Measurements from ENCODE around the gene CCT6A.
A peak's percentile ranks its signal among the peaks of the same experiment; 100 is the strongest.
"Not testable (repeated sequence)": the region's sequence is repeated elsewhere in the genome, so short reads cannot be mapped to it uniquely, and the experiment has no call there.

CCT6A gene

DNA sequence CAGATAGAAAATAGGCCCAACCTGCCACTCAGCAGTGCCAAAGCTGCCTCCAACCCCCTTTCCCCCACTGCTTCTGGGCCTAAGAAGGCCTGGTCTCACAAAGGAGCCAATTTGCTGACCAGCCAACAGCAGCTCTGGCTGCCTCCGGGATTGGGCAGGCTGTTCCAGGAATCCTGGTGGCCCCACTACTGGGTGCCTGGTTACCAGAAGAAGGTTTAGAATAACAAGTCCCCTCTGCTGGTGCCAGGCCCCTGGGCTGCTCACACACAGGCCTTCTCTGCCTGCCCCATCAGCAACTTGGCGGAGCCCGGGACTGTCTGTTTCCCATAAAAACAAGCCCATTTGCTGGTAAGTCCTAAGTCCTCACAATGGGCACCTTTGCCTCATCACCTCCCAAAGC lies 40.0 kb downstream of the CCT6A start:
- no peaks in the 10 kb centered on the region for H3K27me3 ChIP-seq (replicated peaks; ENCODE audit: insufficient read depth, low read length)
- no peaks in the 10 kb centered on the region for H3K79me2 ChIP-seq (ENCODE audit: low read length)
- H3K9me3 ChIP-seq (replicated peaks; ENCODE audit: insufficient read depth, low read length), result no peaks in the 10 kb centered on the region
- no peak overlapping the region for H3K27ac ChIP-seq (ENCODE audit: low read length)
- no peaks in the 10 kb centered on the region for H3F3A ChIP-seq (ENCODE audit: insufficient read depth, low read length)
- no peak overlapping the region for H3K4me2 ChIP-seq (ENCODE audit: low read depth, low read length)
- no peak overlapping the region for H3K4me3 ChIP-seq (ENCODE audit: low read length)
- TF ChIP-seq EZH2phosphoT487 (IDR thresholded peaks at IDR 0.05; ENCODE audit: low read length) (no peak), EZH2 (optimal IDR thresholded peaks at IDR 0.05; ENCODE audit: low read depth, low read length) (no peak)
- TF ChIP-seq, protein P1, sequence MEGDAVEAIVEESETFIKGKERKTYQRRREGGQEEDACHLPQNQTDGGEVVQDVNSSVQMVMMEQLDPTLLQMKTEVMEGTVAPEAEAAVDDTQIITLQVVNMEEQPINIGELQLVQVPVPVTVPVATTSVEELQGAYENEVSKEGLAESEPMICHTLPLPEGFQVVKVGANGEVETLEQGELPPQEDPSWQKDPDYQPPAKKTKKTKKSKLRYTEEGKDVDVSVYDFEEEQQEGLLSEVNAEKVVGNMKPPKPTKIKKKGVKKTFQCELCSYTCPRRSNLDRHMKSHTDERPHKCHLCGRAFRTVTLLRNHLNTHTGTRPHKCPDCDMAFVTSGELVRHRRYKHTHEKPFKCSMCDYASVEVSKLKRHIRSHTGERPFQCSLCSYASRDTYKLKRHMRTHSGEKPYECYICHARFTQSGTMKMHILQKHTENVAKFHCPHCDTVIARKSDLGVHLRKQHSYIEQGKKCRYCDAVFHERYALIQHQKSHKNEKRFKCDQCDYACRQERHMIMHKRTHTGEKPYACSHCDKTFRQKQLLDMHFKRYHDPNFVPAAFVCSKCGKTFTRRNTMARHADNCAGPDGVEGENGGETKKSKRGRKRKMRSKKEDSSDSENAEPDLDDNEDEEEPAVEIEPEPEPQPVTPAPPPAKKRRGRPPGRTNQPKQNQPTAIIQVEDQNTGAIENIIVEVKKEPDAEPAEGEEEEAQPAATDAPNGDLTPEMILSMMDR (IDR thresholded peaks at IDR 0.05; ENCODE audit: low read length), result no peak
- H3K36me3 ChIP-seq (replicated peaks; ENCODE audit: insufficient read depth, low read length), result no peaks in the 10 kb centered on the region
- H2AFZ ChIP-seq (ENCODE audit: low read length), result no peak overlapping the region
- no peak overlapping the region for H3K9ac ChIP-seq (ENCODE audit: low read length)
- H4K20me1 ChIP-seq (ENCODE audit: insufficient read depth, low read length), result no peaks in the 10 kb centered on the region
- no peak for DNase-seq
- H3K9me2 ChIP-seq (replicated peaks; ENCODE audit: insufficient read depth, low read length), result no peaks in the 10 kb centered on the region
- no peaks in the 10 kb centered on the region for H3K4me1 ChIP-seq (ENCODE audit: low read length)

DNA sequence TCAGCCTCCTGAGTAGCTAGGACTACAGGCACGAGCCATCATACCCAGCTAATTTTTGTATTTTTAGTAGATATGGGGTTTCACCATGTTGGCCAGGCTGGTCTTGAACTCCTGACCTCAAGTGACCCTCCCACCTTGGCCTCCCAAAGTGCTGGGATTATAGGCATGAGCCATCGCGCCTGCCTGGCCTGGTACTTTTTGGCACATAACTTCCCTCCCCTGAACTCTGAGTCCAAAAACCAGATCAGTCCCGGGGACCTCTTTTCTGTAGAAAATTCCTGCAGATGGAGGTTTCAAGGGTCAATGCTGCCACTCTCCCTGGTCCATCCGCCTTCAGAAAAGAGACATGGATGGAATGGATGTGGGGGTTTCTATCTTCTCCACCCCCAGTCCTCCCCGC lies 40.8 kb downstream of the CCT6A start:
- not testable (repeated sequence) for H3K9me2 ChIP-seq (replicated peaks; ENCODE audit: insufficient read depth, low read length); H3F3A ChIP-seq (ENCODE audit: insufficient read depth, low read length); H3K27me3 ChIP-seq (replicated peaks; ENCODE audit: insufficient read depth, low read length); H3K4me3 ChIP-seq (ENCODE audit: low read length); H2AFZ ChIP-seq (ENCODE audit: low read length); H3K36me3 ChIP-seq (replicated peaks; ENCODE audit: insufficient read depth, low read length); H3K4me1 ChIP-seq (ENCODE audit: low read length); H3K4me2 ChIP-seq (ENCODE audit: low read depth, low read length); H3K9ac ChIP-seq (ENCODE audit: low read length); H3K9me3 ChIP-seq (replicated peaks; ENCODE audit: insufficient read depth, low read length); H4K20me1 ChIP-seq (ENCODE audit: insufficient read depth, low read length); H3K79me2 ChIP-seq (ENCODE audit: low read length); DNase-seq; H3K27ac ChIP-seq (ENCODE audit: low read length)

DNA sequence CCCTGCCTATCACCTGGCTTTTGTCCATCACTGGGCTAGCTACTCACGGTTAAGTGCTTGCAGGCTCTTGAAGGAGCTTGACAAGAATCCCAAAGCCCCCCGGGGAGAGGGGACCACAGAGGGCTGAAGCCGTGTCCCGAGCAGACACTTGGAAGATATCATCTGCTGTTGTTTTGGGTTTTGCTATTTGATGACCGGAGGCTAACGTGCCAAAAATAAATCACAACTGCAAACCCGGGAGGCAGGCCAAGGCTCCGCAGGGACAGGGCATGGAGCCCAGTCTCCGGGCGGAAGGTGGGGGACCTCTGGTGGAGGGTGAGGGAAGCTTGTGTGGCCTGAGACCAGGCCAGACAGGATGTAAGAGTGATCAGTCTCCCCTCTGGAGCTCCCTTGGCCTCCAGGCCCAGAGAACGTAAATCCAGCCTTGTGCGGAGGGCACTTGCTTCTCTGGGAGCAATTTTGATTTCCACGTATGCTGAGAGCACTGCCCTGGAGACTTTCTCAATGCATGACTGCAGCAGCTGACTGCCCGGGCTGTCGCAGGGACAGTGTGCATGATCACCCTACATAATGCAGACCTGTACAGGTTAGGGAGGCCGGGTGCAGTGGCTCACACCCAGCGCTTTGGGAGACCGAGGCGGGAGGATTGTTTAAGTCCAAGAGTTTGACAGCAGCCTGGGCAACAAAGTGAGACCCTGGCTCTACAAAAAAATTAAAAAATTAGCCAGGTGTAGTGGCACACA lies 41.4 kb downstream of the CCT6A start, which contains the start of gene PHKG1:
PHKG1 (minus strand) TSS at position 164 of the 743 bp plus-strand sequence. CDS start 4,011 bp downstream, outside the sequence.
- H3K27me3 ChIP-seq (replicated peaks; ENCODE audit: insufficient read depth, low read length), result no peaks in the 10 kb centered on the region
- H3K4me3 ChIP-seq (ENCODE audit: low read length), result no peak within 1 kb of the TSS
- H3F3A ChIP-seq (ENCODE audit: insufficient read depth, low read length), result peaks cover 1% of the 10 kb centered on the region
- H4K20me1 ChIP-seq (ENCODE audit: insufficient read depth, low read length), result no peaks in the 10 kb centered on the region
- H2AFZ ChIP-seq (ENCODE audit: low read length), result no peak within 1 kb of the TSS
- no peaks in the 10 kb centered on the region for H3K9me3 ChIP-seq (replicated peaks; ENCODE audit: insufficient read depth, low read length)
- H3K4me2 ChIP-seq (ENCODE audit: low read depth, low read length), result no peak within 1 kb of the TSS
- no peak within 1 kb of the TSS for H3K9ac ChIP-seq (ENCODE audit: low read length)
- H3K9me2 ChIP-seq (replicated peaks; ENCODE audit: insufficient read depth, low read length), result no peaks in the 10 kb centered on the region
- no peak for DNase-seq
- H3K79me2 ChIP-seq (ENCODE audit: low read length), result no peaks in the 10 kb centered on the region
- no peaks in the 10 kb centered on the region; the same call in 1 of the 2 replicates for H3K4me1 ChIP-seq (ENCODE audit: low read length)
- H3K36me3 ChIP-seq (replicated peaks; ENCODE audit: insufficient read depth, low read length), result no peaks in the 10 kb centered on the region
- H3K27ac ChIP-seq (ENCODE audit: low read length), result no peak within 1 kb of the TSS
- TF ChIP-seq EZH2phosphoT487 (IDR thresholded peaks at IDR 0.05; ENCODE audit: low read length), result no peak
- no peak for TF ChIP-seq EZH2 (optimal IDR thresholded peaks at IDR 0.05; ENCODE audit: low read depth, low read length)
- TF ChIP-seq, protein P1 (IDR thresholded peaks at IDR 0.05; ENCODE audit: low read length), result no peak

DNA sequence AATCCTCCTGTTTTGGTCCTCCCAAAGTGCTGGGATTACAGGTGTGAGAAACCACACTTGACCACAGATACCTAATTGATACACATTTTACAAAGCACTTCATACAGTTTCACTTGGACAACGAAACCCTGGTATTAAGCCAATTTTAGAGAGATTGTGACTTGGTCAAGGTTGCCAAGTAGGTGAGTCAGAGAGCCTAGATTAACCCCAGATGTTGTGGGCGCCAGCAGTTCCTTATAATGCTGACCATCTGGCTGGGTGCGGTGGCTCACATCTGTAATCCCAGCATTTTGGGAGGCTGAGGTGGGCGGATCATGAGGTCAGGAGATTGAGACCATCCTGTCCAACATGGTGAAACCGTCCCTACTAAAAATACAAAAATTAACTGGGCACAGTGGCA lies 46.1 kb downstream of the CCT6A start:
- Histone ChIP-seq H3K27me3 (replicated peaks; ENCODE audit: insufficient read depth, low read length) (no peaks in the 10 kb centered on the region), H3K4me2 (ENCODE audit: low read depth, low read length) (no peak overlapping the region), H3K4me1 (ENCODE audit: low read length) (peaks cover 6% of the 10 kb centered on the region; the same call in 1 of the 2 replicates), H3K79me2 (ENCODE audit: low read length) (peaks cover 7% of the 10 kb centered on the region), H3K36me3 (replicated peaks; ENCODE audit: insufficient read depth, low read length) (peaks cover 11% of the 10 kb centered on the region), H3K27ac (ENCODE audit: low read length) (peak overlapping the region; percentile 57; the same call in 1 of the 2 replicates), H3K4me3 (ENCODE audit: low read length) (no peak overlapping the region), H3K9me2 (replicated peaks; ENCODE audit: insufficient read depth, low read length) (no peaks in the 10 kb centered on the region), H2AFZ (ENCODE audit: low read length) (no peak overlapping the region), H3F3A (ENCODE audit: insufficient read depth, low read length) (peaks cover 24% of the 10 kb centered on the region), H3K9ac (ENCODE audit: low read length) (no peak overlapping the region), H3K9me3 (replicated peaks; ENCODE audit: insufficient read depth, low read length) (no peaks in the 10 kb centered on the region), H4K20me1 (ENCODE audit: insufficient read depth, low read length) (no peaks in the 10 kb centered on the region)
- TF ChIP-seq EZH2 (optimal IDR thresholded peaks at IDR 0.05; ENCODE audit: low read depth, low read length) (no peak), EZH2phosphoT487 (IDR thresholded peaks at IDR 0.05; ENCODE audit: low read length) (no peak)
- TF ChIP-seq, protein P1 (IDR thresholded peaks at IDR 0.05; ENCODE audit: low read length), result no peak
- peak; percentile 71 for DNase-seq

DNA sequence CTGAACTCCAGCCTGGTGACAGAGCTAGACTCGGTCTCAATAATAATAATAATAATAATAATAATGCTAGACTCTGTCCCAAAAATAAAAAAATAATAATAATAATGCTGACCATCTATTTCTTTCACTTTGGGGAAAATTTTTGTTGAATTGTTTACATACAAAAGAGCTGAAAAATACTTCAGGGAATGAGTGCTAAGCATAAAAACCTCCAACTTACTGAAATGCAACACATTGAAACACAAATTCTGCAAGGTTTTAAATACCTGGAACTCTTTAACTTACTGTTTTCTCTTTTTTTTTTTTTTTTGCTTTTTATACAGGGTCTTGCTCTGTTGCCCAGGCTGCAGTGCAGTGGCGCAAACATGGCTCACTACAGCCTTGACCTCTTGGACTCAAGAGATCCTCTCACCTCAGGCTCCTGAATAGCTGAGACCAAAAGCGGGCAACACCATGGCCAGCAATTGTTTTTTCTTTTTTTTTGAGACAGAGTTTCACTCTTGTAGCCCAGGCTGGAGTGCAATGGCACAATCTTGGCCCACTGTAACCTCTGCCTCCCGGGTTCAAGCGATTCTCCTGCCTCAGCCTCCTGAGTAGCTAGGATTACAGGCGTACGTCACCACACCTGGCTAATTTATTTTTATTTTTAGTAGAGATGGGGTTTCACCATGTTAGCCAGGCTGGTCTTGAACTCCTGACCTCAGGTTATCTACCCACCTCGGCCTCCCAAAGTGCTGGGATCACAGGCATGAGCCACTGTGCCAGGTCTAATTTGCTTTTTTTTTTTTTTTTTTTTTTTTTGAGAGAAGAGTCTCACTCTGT lies 46.8 kb downstream of the CCT6A start:
- not testable (repeated sequence) for H3K9me2 ChIP-seq (replicated peaks; ENCODE audit: insufficient read depth, low read length); DNase-seq; H3K9ac ChIP-seq (ENCODE audit: low read length); H3K4me3 ChIP-seq (ENCODE audit: low read length); H3K4me1 ChIP-seq (ENCODE audit: low read length); H3K9me3 ChIP-seq (replicated peaks; ENCODE audit: insufficient read depth, low read length); H3K27me3 ChIP-seq (replicated peaks; ENCODE audit: insufficient read depth, low read length); H2AFZ ChIP-seq (ENCODE audit: low read length); H4K20me1 ChIP-seq (ENCODE audit: insufficient read depth, low read length)
- H3K4me2 ChIP-seq (ENCODE audit: low read depth, low read length), result peak overlapping the region; percentile 15; the same call in 1 of the 2 replicates
- H3F3A ChIP-seq (ENCODE audit: insufficient read depth, low read length), result peaks cover 28% of the 10 kb centered on the region
- H3K27ac ChIP-seq (ENCODE audit: low read length), result peak overlapping the region; percentile 57; the same call in 1 of the 2 replicates
- peaks cover 14% of the 10 kb centered on the region for H3K79me2 ChIP-seq (ENCODE audit: low read length)
- H3K36me3 ChIP-seq (replicated peaks; ENCODE audit: insufficient read depth, low read length), result peaks cover 17% of the 10 kb centered on the region

Data from MM.1S (cell line).